Left ventricle myocardium inferior (tissue), 1 donor: ENCODE measurements around the gene TNRC18. TPM values are rescaled to one million over a fixed set of nuclear protein-coding genes. Genes with fewer than 3 reads are reported as not detected.

Experiments used
- DNase-seq: peaks from one replicate; pipeline ENCODE4 v3.0.0-alpha.2; 2020
- H3K27ac ChIP-seq: fragments of 200-600 bp; replicated peaks from 2 replicates; pipeline ENCODE4 v1.8.0; 2021
- H3K27me3 ChIP-seq: fragments of 200-600 bp; 2 replicates; pipeline ENCODE4 v1.8.0; 2021; ENCODE audit warnings: low read depth
- H3K36me3 ChIP-seq: fragments of 200-600 bp; 2 replicates; pipeline ENCODE4 v1.8.0; 2021
- H3K4me1 ChIP-seq: fragments of 200-600 bp; 2 replicates; pipeline ENCODE4 v1.8.0; 2021
- H3K4me3 ChIP-seq: fragments of 200-600 bp; 2 replicates; pipeline ENCODE4 v1.8.0; 2021; ENCODE audit warnings: mild to moderate bottlenecking, moderate library complexity
- H3K9me3 ChIP-seq: fragments of 200-600 bp; replicated peaks from 2 replicates; pipeline ENCODE4 v1.8.0; 2021
- intact Hi-C: fragments of 100-400 bp; cut with micrococcal nuclease; formaldehyde crosslinking; loops from one replicate; pipeline ENCODE4 v1.11.0; 2022
- total RNA-seq: library from RNA; stranded (reverse); fragmentation: NEBNext Ultra II Directional; extraction: Animal tissue kit (Norgen Biotek cat#: 25700); gene quantifications from one replicate; pipeline ENCODE4 v1.2.1, GENCODE V29; 2021
- TF ChIP-seq, protein P1 (sequence below): fragments of 200-600 bp; IDR thresholded peaks from 2 replicates; pipeline ENCODE4 v1.8.0; 2021; ENCODE audit warnings: antibody characterized with exemption, mild to moderate bottlenecking, borderline replicate concordance
- donor health status: DM: no; HTN: yes; CAD: no; lungs with severe emphysema.

The TNRC18 gene
- total RNA-seq, 1 donor from 2014 or later, result 27.7 TPM

DNA sequence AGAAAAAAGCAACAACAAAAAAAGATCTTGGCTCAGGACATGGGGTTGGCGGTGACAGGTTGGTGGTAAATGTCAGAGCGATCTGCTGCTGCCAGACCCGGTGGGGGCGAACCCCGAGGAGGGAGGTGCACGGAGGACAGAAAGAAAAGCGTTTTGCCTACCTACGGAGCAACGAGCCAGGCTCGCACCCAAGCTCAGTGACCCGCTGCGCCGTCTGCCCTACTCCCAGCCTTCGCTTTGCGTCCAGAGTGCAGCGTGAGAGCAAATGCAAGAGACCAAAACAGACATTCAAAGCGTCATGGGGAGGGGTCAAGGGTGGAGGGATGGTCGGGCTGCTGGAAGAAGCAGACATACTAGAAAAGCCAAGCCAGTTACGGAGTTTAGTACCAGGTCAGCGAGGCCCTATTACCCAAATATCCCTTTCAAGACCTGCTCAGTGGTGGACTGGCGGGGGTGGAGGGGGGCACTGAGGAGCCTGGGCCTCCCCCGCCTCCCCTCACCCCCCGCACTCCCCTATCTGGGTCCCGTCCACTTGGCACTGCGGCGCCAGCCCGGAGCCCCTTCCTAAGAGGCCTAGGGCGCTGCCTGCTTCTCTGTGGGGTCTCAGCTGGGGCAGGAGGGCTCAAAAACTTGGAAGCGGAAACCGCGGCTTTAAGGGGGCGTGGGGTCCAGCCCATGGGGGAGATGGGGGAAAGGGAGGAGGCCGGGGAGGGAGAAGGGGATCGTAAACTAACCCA is 74.0 kb downstream of the TNRC18 start:
- H3K4me1 ChIP-seq, result peaks cover 19% of the 10 kb centered on the region
- H3K9me3 ChIP-seq, result peaks cover 7% of the 10 kb centered on the region
- H3K4me3 ChIP-seq, result no peak overlapping the region
- no peak overlapping the region for H3K27ac ChIP-seq
- no peaks in the 10 kb centered on the region for H3K27me3 ChIP-seq
- peaks cover 77% of the 10 kb centered on the region for H3K36me3 ChIP-seq
- intact Hi-C loops, result no loop called here
- DNase-seq, result no peak
- TF ChIP-seq, protein P1, sequence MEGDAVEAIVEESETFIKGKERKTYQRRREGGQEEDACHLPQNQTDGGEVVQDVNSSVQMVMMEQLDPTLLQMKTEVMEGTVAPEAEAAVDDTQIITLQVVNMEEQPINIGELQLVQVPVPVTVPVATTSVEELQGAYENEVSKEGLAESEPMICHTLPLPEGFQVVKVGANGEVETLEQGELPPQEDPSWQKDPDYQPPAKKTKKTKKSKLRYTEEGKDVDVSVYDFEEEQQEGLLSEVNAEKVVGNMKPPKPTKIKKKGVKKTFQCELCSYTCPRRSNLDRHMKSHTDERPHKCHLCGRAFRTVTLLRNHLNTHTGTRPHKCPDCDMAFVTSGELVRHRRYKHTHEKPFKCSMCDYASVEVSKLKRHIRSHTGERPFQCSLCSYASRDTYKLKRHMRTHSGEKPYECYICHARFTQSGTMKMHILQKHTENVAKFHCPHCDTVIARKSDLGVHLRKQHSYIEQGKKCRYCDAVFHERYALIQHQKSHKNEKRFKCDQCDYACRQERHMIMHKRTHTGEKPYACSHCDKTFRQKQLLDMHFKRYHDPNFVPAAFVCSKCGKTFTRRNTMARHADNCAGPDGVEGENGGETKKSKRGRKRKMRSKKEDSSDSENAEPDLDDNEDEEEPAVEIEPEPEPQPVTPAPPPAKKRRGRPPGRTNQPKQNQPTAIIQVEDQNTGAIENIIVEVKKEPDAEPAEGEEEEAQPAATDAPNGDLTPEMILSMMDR, result no peak

DNA sequence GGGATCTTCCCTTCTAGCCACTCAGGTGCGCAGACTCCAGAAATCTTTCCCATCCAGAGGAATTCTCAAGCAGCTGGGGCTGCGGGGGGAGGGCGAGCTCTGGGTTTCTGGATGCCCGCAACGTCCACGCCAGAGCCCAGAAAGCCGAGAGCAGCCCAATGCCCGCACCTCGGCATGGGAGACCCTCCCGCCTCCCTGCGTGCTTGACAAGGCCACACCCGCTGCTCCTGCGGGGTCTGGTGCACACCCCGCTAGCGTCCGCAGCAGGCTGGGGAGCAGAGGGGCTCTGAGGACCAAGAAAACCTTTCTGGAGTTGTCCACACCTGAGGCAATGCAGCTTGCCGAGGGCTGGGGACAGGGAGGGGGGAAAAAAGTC is 74.6 kb downstream of the TNRC18 start:
- Histone ChIP-seq H3K4me3 (no peak overlapping the region), H3K27ac (no peak overlapping the region), H3K9me3 (peaks cover 13% of the 10 kb centered on the region), H3K27me3 (no peaks in the 10 kb centered on the region), H3K36me3 (peaks cover 83% of the 10 kb centered on the region), H3K4me1 (peaks cover 13% of the 10 kb centered on the region)
- DNase-seq, result no peak
- TF ChIP-seq, protein P1, result no peak
- intact Hi-C loops, result no loop called here

DNA sequence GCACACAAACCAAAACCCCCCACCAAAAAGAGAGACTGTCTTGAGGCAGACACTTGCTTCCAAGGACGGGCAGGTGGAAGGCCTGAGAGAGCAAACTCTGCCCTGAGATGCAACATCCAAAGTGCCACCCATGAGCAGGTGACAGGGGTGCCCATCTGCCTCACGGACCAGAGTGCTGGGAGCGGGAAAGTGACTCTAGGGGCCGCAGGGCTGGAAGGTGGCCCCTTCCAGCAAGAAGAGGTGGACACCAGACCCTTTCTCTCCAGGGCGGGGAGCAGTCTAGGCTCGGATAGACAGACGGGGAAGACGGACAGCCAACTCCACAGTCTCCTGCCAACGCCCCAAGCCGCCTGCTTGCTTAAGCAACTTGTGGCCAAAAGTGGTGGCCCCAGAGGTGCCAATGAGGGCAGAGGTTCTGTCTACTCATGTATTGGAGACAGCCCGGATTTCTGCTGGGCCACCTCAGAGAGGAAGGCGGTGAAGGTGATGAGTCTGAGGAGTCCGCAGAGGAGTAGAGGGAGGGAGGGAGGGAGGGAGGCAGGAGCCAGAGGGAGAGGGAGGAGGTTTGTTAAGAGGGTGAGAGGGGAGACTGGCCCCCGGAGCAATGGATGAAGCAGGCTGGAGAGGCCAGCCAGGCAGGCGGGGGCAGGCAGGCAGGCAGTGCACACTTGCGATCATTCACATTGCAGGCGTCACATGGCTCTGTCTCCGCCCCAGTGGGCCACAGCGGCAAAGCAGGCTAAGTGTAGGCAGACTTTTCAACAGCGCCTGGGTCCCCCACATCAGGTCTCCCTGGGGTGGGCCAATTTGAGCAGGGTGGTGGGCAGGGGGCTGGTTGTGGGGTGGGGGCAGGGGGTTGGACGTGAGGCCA is 75.3 kb downstream of the TNRC18 start:
- peaks cover 84% of the 10 kb centered on the region for H3K36me3 ChIP-seq
- no peak for DNase-seq
- H3K27ac ChIP-seq, result no peak overlapping the region
- H3K4me1 ChIP-seq, result peaks cover 7% of the 10 kb centered on the region
- intact Hi-C loops, result no loop called here
- no peak overlapping the region for H3K4me3 ChIP-seq
- H3K9me3 ChIP-seq, result peaks cover 19% of the 10 kb centered on the region
- TF ChIP-seq, protein P1, result no peak
- H3K27me3 ChIP-seq, result no peaks in the 10 kb centered on the region

DNA sequence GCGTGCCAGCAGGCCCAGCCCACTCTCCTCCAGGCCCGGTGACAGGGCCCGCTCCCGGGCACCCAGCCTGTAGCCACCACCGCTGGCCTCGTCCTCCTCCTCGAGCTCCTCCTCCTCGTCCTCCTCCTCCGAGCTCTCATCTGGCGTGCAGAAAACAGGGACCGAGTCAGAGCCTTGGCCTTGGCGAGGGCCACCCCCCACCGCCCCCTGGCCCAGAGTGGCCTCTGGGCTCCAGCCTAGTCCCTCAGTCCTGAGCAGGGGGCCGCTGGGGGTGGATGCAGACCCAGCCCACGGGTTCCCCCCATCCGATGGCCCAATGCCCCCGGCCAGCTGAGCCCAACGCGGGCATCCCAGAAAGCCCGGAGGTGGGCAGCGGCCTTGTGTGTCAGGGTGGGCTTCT is 78.0 kb downstream of the TNRC18 start:
- Histone ChIP-seq H3K4me3 (no peak overlapping the region), H3K9me3 (peaks cover 45% of the 10 kb centered on the region)
- intact Hi-C loops, result no loop called here

DNA sequence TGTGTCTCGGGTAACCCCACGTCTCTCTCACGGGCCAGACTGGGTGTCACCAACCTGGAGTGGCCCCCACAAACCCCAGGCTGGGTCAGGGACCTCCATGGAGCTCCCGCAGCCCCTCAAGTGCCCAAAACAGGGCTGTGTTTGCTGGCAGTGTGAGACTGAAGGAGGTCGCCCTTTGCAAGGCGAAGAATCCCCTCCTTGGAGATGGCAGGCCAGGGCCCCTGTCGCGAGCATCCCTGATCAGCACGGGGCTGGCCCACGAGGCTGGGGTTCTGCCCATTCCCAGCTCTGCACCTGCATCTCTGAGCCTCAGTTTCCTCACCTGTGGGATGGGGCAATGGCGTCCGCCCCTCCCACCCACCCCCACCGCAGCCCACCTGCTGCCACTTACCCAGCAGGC is 78.5 kb downstream of the TNRC18 start:
- DNase-seq, result no peak

More for the DNA sequence above, 78.0 kb downstream of the TNRC18 start:
- H3K36me3 ChIP-seq, result peaks cover 85% of the 10 kb centered on the region
- TF ChIP-seq, protein P1, result no peak
- peaks cover 7% of the 10 kb centered on the region for H3K4me1 ChIP-seq
- H3K27ac ChIP-seq, result no peak overlapping the region
- DNase-seq, result no peak
- H3K27me3 ChIP-seq, result no peaks in the 10 kb centered on the region

More for the DNA sequence above, 78.5 kb downstream of the TNRC18 start:
- H3K27ac ChIP-seq, result no peak overlapping the region
- H3K9me3 ChIP-seq, result peaks cover 47% of the 10 kb centered on the region
- TF ChIP-seq, protein P1, result no peak
- no peak overlapping the region for H3K4me3 ChIP-seq
- intact Hi-C loops, result no loop called here
- H3K36me3 ChIP-seq, result peaks cover 86% of the 10 kb centered on the region
- H3K27me3 ChIP-seq, result no peaks in the 10 kb centered on the region
- H3K4me1 ChIP-seq, result peaks cover 7% of the 10 kb centered on the region
